GM18499 (cell line): ENCODE data around the gene RPL15.

ENCODE experiments used
- ATAC-seq: cut with Tn5 transposase; IDR thresholded peaks from one replicate; pipeline ENCODE4 v1.9.1; 2021; ENCODE audit warnings: moderate number of reproducible peaks; ENCODE audit not compliant: insufficient read depth, unreplicated experiment

RPL15 gene

GRCh38 chr3:23923786-23924185 lies 6.9 kb downstream of the RPL15 start:
- ATAC-seq, result no peak

GRCh38 chr3:23926246-23926645 lies 9.3 kb downstream of the RPL15 start:
- no peak for ATAC-seq

GRCh38 chr3:23926736-23927135 lies 9.8 kb downstream of the RPL15 start:
- ATAC-seq, result no peak

- no peak for ATAC-seq
Measured at GRCh38 chr3:23928524-23928923, 11.6 kb downstream of the RPL15 start.

- no peak for ATAC-seq
Measured at GRCh38 chr3:23931597-23931996, 14.7 kb downstream of the RPL15 start.

GRCh38 chr3:23932571-23932970 lies 15.6 kb downstream of the RPL15 start:
- no peak for ATAC-seq

GRCh38 chr3:23934253-23934652 lies 17.3 kb downstream of the RPL15 start:
- ATAC-seq, result no peak

GRCh38 chr3:23937296-23937695 lies 20.4 kb downstream of the RPL15 start:
- no peak for ATAC-seq

- no peak for ATAC-seq
Measured at GRCh38 chr3:23938688-23939087, 21.8 kb downstream of the RPL15 start.

GRCh38 chr3:23940775-23941174 lies 23.8 kb downstream of the RPL15 start:
- no peak for ATAC-seq

GRCh38 chr3:23941440-23941839 lies 24.5 kb downstream of the RPL15 start:
- no peak for ATAC-seq

GRCh38 chr3:23942546-23942945 lies 25.6 kb downstream of the RPL15 start:
- no peak for ATAC-seq

GRCh38 chr3:23944007-23944783 lies 27.3 kb downstream of the RPL15 start:
- ATAC-seq, result no peak

GRCh38 chr3:23944861-23945662 lies 28.1 kb downstream of the RPL15 start, which contains the start of gene NR1D2:
Gene NR1D2, plus strand, starts transcription at chr3:23945286. Its CDS starts 293 bp downstream, at chr3:23945579.
- peak; percentile 14 for ATAC-seq

GRCh38 chr3:23945663-23945912 lies 28.7 kb downstream of the RPL15 start:
- no peak for ATAC-seq

- peak; percentile 44 for ATAC-seq
Measured at GRCh38 chr3:23945913-23946687, 29.2 kb downstream of the RPL15 start.

GRCh38 chr3:23948761-23949160 lies 31.8 kb downstream of the RPL15 start:
- ATAC-seq, result no peak

- no peak for ATAC-seq
Measured at GRCh38 chr3:23949784-23950183, 32.9 kb downstream of the RPL15 start.

GRCh38 chr3:23950293-23950692 lies 33.4 kb downstream of the RPL15 start:
- ATAC-seq, result no peak

- ATAC-seq, result peak; percentile 38
Measured at GRCh38 chr3:23952646-23953045, 35.7 kb downstream of the RPL15 start.

- ATAC-seq, result no peak
Measured at GRCh38 chr3:23953523-23953922, 36.6 kb downstream of the RPL15 start.
